ENCODE data around the gene AQP11.
A peak's percentile ranks its signal among the peaks of the same experiment; 100 is the strongest.
"Not testable (repeated sequence)": the region's sequence is repeated elsewhere in the genome, so short reads cannot be mapped to it uniquely, and the experiment has no call there.

AQP11 gene

GRCh38 chr11:77593883-77594282 is 4.1 kb downstream of the AQP11 start:
- no peak for DNase-seq (ENCODE audit: low spot score)

- DNase-seq (ENCODE audit: low spot score), result no peak
Measured at GRCh38 chr11:77596626-77597025, 6.9 kb downstream of the AQP11 start.

- no peak for DNase-seq (ENCODE audit: low spot score)
Measured at GRCh38 chr11:77598195-77598594, 8.4 kb downstream of the AQP11 start.

- DNase-seq (ENCODE audit: low spot score), result no peak
Measured at GRCh38 chr11:77602381-77603088, 12.8 kb downstream of the AQP11 start.

GRCh38 chr11:77604281-77604680 is 14.5 kb downstream of the AQP11 start:
- no peak for DNase-seq (ENCODE audit: low spot score)

- DNase-seq (ENCODE audit: low spot score), result no peak
Measured at GRCh38 chr11:77609234-77609633, 19.5 kb downstream of the AQP11 start.

GRCh38 chr11:77611921-77612320 is 22.2 kb downstream of the AQP11 start:
- no peak for DNase-seq (ENCODE audit: low spot score)

GRCh38 chr11:77617892-77618291 is 28.1 kb downstream of the AQP11 start:
- DNase-seq (ENCODE audit: low spot score), result no peak

GRCh38 chr11:77619576-77620198 is 29.9 kb downstream of the AQP11 start:
- DNase-seq (ENCODE audit: low spot score), result peak; percentile 51

- DNase-seq (ENCODE audit: low spot score), result no peak
Measured at GRCh38 chr11:77630157-77630710, 40.5 kb downstream of the AQP11 start.

GRCh38 chr11:77633926-77634325 is 44.2 kb downstream of the AQP11 start:
- not testable (repeated sequence) for DNase-seq (ENCODE audit: low spot score)

GRCh38 chr11:77636731-77637344 is 47.1 kb downstream of the AQP11 start:
- DNase-seq (ENCODE audit: low spot score), result no peak

- peak; percentile 91 for DNase-seq (ENCODE audit: low spot score)
Measured at GRCh38 chr11:77637345-77638165, 47.8 kb downstream of the AQP11 start, which contains the start of gene CLNS1A. CLNS1A (minus strand) TSS chr11:77637794; CDS start chr11:77637714, 80 bp downstream.

- DNase-seq (ENCODE audit: low spot score), result no peak
Measured at GRCh38 chr11:77642228-77642627, 52.5 kb downstream of the AQP11 start.

GRCh38 chr11:77644887-77645286 is 55.1 kb downstream of the AQP11 start:
- no peak for DNase-seq (ENCODE audit: low spot score)

- no peak for DNase-seq (ENCODE audit: low spot score)
Measured at GRCh38 chr11:77647654-77648305, 58.0 kb downstream of the AQP11 start.

GRCh38 chr11:77650123-77650522 is 60.4 kb downstream of the AQP11 start:
- DNase-seq (ENCODE audit: low spot score), result no peak

- DNase-seq (ENCODE audit: low spot score), result no peak
Measured at GRCh38 chr11:77654770-77655434, 65.1 kb downstream of the AQP11 start.

GRCh38 chr11:77656362-77656761 is 66.6 kb downstream of the AQP11 start:
- no peak for DNase-seq (ENCODE audit: low spot score)

GRCh38 chr11:77658213-77659013 is 68.7 kb downstream of the AQP11 start:
- no peak for DNase-seq (ENCODE audit: low spot score)
